NAMALWA (cell line): ENCODE results near the gene SPANXD.
"Not testable (repeated sequence)": the region's sequence is repeated elsewhere in the genome, so short reads cannot be mapped to it uniquely, and the experiment has no call there.

Experiments used
- DNase-seq: peaks from one replicate; pipeline ENCODE4 v3.0.0-alpha.2; 2015; ENCODE audit warnings: low spot score

Gene SPANXD, protein sequence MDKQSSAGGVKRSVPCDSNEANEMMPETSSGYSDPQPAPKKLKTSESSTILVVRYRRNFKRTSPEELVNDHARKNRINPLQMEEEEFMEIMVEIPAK

GRCh38 chrX:141698639-141699038, at the start of gene SPANXD:
Gene SPANXD, minus strand, starts transcription at chrX:141698739. Its CDS starts 334 bp downstream, at chrX:141698405.
- DNase-seq, result not testable (repeated sequence)

GRCh38 chrX:141742666-141743065, 44.1 kb upstream of the SPANXD start:
- no peak for DNase-seq

DNA sequence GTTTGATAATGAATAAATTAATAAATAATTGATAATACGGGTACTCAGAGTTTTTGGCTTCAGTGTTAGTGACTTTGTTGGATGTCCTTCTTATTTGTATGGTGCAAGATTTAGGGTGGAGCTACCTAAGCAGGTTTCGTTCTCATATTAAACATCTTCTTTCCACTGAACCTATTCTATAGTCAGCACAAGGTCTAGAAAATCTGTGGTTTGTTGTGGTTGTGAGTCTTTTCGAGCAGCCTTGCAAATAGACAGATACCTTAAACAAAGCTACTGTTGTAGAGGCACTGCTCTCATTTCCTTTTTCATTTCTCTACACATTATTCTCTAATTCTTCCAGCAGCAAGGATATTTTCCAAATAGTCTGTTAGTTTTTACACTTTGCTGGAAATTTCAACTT, 38.1 kb upstream of the SPANXD start:
- DNase-seq, result no peak

GRCh38 chrX:141733371-141733770, 34.8 kb upstream of the SPANXD start:
- no peak for DNase-seq

GRCh38 chrX:141732031-141732430, 33.5 kb upstream of the SPANXD start:
- DNase-seq, result no peak

GRCh38 chrX:141724186-141724585, 25.6 kb upstream of the SPANXD start:
- no peak for DNase-seq

GRCh38 chrX:141714680-141715079, 16.1 kb upstream of the SPANXD start:
- no peak for DNase-seq

DNA sequence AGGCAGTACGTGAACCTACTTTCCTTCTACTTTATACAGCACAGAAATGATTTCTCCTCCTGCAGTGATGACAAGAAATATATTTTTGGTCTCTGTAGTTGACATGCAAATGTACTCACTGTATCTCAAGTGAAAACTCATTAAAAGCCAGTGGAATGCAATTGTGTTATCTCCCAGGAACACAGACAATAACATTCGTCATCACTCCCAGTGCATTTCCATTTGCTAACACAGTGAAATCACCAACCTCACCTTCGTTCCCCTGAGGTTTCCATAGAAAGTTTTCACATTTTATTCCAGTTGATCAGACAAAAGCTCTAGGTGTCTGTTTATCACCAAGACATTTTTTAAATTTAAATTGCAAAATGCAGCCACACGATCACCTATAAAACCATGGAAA, 2.5 kb upstream of the SPANXD start:
- DNase-seq, result no peak

DNA sequence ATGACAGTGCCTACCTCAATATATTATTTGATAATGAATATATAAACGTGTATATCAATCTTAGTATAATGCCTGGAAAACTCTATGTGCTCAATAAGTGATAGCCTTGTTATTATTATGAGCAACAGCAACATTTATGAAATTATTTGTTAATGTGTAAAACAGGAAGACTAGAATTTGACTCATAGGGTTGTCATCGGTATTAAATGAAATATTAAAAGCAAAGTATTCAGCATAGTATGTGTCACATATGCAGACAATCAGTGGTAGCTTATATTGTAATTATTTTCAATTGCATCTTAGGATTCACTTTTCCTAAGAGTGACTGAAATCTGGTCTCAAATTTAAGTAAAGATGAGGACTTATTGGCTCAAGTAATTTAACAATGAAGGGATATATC, 24.6 kb downstream of the SPANXD start:
- DNase-seq, result no peak

- no peak for DNase-seq
These were observed 28.9 kb downstream of the SPANXD start for GRCh38 chrX:141669689-141670088.

- DNase-seq, result no peak
These were observed 30.2 kb downstream of the SPANXD start for GRCh38 chrX:141668371-141668770.

- DNase-seq, result no peak
These were observed 35.8 kb downstream of the SPANXD start for GRCh38 chrX:141662781-141663180.

- DNase-seq, result no peak
These were observed 46.3 kb downstream of the SPANXD start for GRCh38 chrX:141652286-141652685.
